Central memory CD4-positive, alpha-beta T cell (primary cell): ENCODE results near the gene HOXC11.

ENCODE experiments used
- DNase-seq: peaks from one replicate; pipeline ENCODE4 v3.0.0; 2022

The HOXC11 gene

DNA sequence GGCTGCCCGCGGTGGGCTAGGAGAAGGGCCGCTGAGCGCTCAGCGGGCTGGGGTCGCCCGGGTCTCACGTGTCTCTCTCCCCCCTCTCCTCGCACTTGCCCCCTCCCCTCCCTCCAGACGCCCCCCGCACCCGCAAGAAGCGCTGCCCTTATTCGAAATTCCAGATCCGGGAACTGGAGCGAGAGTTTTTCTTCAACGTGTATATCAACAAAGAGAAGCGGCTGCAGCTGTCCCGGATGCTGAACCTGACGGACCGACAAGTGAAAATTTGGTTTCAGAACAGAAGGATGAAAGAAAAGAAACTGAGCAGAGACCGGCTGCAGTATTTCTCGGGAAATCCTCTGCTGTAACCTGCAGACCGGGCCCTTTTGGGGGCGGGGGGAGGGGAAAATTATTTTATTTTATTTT lies 2.1 kb downstream of the HOXC11 start:
- no peak for DNase-seq

DNA sequence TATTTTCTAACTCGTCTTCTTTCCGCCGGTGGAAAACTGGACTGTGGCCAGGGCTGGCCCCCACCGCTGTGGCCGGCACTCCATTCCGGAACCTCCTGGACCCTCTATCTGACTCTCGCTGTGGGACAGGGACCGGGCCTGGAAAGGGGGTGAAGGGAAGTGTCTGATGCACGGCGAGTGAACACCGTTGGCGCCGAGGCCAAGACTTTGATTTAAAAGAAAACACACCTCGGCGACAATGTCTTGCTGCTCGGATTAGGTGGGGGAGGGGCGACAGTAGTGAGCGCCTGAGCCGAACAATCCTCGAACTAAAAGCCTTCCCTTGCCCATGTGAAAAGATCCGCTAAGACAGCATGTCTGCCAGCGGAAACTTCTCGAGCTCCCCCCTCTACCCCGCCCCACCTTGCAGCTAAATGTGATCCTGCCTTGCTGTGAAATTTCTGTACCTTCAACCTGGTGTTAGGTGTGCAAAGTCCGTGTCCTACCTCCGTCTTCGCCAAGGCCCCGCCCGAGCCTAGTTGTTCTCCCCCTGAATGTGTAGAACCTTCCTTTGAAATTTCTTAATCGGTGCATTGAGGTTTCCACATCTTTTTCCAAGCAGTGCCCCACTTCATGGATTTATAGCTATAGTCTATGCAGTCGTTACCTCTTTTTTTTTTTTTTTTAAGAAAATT lies 2.7 kb downstream of the HOXC11 start:
- DNase-seq: no peak

DNA sequence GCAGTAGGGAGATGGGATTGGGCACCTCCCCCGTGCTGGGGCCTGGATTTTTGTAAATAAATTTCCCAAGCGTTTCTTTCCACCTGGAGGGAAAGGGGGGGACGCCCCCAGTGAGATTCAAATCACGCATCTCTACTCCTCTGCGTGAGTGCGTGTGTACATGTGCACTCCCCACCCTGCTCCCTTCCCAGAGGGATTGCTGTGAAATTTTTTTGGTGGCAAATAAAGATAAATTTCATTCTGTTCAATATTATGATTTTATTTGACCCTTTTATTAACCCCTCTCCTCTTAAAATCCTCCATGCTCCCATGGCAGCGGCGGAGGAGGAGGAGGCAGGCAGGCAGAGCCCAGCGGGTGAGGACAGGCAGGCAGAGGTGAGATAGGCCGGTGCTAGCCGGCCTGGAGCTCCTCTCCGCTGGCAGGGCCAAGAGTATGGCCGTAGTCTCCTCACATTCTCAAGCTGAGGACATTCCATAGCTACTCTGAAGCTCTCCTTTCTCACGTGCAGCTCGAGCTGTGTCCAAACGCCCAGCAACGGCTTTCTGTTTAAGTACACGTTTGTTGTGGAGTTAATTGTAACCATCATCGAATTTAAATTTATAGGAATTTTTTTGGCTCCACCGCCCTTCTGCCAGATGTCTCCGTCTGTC lies 3.4 kb downstream of the HOXC11 start:
- DNase-seq: no peak

DNA sequence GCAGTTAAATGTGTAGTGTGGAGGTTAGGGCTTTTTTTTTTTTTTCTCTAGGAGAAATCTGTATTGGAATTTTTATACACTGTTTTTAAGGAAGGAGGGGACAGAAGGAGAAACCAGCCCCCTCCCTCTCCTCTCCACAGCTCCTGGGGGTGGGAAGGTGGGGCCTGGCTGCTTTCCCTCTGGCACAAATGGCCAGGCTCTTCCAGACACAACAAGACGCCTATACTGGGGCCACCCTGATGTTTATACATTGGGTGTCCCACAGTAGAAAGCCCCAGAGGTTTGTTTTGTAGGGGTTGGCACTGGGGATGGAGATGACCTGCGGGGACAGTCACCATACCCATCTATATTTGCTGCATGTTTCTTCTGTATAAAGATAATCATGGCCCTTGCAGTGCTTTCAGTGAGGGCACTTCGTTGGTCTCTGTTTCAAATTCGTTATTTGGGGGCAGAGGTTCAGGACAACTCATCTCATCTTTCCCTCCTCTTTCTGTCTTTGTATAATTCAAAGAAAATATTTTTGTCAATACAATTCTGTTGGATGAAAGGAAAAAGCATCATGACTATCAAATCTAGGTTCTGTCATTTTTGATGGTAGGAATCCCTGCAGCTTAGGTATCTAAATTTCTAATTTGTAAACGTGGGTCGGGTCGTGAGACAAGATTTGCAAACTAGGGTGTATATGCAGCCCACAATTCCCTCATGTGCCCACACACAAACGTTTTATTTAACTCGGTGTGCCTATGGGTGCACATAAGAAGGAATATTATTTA lies 4.1 kb downstream of the HOXC11 start:
- no peak for DNase-seq

DNA sequence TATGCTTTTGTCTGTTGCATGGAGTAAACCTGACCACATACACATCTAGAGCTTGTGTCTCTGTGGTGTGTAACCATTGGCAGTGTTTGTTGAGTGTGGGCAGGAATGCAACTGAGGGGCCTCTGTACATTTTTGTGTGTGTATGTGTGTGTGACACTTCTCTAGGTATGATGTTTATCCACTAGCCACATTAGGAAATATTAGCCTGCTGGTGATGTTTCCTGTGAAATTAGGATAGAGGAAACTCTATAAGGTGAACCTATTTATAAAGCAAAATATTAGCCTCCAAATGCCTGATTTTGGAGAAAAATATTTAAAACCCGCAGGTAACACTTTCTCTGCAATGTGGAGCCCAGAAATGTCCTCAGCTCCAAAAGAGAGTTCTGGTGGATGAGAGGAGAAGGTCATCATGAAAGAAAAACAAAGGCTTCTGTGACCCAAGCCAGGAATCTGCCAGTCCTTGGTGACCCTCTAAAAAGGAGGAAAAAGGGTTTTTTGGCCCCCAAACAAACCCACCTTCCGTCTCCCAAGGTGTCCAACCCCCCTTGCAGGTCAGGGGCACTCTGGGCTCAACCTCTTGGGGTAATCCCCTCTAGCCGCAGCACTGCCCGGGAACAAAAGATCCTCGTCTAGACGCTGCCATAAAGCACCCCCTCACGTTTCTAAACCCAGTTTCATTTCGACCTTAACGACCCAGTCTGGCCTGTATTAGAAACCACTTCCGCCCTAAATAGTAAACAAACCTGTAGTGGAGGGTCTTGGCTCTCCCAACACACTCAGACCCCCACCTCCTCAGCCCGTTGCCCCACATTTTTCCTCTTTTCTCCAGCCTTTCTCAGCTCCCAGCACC lies 4.9 kb downstream of the HOXC11 start:
- DNase-seq: no peak

DNA sequence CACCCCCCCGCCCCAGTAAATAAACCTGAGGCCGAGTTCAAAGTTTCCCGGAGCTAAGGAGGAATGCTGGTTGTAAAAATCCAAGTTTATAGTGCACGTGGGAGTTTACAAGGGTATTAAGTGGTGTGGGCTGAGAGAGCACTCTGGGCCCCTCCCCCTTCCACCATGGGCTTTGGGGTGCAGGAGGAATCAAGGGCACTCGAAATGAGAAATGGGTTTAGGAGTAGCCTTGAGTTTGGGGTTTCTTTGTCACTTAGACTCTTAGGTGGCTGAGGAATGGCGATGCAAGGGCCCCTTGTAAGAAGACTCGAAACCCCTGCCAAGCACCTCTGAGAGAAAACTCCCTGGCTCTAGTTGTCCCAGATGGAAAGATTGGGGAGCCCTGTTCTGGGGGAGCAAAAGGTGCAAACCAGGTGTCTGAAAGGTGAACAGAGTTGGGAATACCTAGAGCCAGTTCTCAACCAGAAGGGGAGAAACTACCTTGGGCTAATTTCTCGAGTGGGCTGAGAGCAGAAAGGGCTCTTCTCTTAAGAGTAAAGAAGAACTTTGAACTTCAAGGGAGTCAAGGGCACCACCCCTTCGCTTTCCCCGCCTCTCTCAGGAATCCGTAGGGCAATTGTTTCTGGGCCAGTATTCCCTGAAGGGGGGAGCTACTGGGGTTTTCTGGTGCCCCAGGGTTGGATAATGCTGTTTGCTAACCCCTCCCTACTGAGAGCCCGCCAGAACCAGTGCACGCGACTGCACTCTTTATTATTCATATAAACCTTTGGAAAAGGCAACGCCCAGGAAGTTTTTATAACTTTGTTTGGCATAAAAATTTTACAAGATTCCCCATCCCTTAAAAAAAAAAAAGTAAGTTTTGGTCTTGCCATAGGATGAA lies 5.8 kb downstream of the HOXC11 start:
- no peak for DNase-seq

DNA sequence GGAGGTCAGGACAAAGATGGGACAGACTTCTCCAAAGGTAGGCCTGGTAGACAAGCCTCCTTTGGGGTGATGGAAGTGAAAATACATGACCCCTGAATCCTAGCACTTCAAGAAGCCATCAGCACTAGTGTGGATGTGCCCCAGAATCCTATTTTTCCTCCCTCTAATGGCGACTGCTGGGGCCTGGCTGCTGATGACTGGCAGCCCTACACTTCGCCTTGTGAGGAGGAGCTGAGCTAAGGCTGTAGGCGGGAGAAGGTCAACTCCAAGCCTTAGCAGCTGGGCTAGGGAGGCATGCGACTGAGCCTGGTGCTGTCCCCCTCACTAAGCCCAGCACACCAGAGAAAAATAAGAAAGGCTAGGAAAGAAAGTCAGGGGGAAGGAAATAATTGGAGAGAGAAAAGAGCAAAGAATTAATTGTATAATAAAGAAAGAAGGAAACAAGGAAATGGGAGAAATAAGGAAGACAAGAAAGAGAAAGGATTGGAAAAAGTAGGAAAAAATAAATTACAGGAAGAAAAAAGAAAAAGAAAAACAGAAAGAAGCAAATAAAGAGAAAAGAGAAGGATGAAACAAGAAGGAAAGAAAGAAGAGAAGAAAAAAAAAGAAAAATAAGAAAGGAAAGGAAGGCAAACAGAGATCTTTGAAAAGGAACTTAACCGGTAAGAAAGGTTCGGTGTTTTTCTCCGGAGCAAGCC lies 7.3 kb downstream of the HOXC11 start:
- no peak for DNase-seq

DNA sequence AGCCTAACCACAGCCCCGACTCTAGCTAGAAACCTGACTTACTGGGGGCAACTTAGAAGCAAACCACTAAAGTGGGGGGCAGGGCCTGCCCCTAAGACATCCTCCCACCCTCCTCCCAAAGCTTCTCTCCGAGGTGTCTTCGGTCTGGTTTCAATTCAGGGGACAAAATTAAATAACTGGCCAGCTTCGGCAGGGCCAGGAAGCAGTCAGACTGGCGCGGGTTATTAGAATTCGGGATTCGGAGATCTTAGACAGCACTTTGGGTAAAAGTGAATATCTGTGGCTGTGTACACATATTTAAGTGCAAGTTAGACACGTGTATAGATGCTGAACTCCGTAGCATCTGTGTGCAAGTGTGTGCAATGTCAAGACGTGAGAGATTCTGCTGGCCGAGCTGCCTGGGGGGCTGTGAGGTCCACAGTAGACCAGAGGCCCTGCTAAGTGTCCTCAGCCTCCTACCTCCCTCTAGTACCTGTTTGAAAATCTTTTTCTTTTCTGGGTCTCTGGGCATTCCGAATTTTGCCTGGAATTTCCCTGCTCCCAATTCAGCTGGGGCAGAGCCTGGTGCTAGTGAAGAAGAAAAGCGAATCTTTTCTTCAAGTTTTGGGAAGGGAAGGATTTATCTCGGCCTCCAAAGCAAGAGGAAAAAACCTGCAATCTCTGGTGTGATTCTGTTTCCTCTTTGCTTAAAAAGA lies 8.0 kb downstream of the HOXC11 start:
- DNase-seq: no peak

DNA sequence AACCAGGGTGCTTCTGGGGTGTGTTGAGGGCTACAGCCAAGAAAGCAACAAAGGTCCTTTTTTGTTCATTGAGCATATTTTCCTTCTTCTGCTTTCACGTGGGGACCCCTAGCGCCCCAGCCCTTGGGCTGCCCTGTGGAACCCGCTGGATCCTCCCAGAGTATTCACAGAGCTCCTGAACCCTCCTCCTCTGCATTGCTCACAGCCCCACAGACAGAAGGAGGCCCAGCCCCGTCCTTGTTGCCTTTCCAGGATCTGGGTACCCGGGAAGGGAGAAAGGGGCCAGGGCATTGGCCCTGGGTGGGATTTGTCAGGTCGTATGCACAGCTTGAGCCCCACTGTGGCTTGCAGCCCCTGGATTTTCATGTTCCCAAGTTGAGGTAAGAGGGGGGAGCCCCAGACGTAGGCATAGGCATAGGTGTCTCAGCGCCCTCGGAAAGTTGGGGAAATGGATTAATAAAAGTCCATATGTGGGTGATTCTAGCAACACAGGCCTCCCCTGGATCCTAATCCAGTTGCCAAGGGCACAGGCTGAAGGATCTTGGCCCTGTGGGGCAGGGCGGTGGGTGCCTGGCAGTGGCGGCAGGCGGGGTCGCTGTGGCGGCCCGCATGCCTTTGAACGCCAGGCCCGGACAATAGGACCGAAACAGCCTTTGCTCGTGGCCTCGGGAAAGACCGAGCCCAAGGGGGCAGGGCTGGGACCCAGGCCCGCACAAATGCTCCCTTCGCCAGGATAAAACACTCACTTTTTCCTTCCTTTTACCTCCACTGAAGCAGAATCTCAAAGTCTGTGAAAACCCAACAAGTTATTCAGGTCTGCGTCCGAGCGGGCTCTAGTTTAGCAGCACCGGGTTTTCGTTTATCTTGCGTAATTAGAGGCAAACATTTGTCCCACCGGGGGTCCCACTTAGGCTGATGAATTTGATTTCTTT lies 9.0 kb downstream of the HOXC11 start:
- no peak for DNase-seq

DNA sequence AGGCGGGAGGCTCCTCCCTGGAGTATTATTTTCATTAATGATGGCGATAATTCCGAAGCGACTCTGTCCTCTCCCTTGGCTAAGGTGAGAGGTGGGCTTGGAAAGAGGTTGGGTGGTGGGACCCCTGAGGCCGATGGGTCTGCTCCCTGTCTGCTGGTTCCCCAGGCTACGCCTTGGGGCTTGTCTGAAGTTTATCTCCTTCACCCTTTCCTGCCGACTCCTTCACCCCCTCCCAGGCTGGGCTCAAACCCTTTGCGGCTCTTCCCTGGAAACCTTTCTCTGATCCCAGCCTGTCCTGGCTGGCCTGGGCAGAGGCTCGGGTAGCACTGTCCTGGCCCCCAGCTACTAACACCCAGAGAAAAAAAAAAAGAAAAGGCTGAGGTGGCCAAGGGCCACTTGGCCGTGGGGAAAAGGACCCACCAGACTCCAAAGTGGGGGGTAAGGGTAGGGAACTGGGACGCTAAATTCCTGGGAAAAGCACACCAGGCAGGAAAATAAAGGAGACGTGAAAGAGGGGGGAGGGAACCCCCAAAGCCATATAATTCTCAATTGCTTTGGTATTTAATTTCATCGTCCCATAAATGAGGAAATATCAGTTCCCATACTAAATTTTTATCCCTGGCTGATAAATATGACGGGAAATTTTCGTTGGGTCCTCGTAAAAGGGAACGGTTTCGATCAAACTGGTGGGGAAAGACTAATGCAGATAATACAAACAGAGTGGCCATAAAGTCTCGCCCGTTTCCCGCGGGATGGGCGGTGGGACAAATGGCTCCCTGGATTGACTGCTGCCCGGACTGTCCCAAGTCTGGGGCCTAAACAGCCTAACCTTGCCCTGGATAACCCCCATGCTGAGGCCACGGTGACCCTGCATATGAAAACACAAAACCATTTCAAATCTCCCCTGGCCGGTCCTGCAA lies 10.0 kb downstream of the HOXC11 start:
- no peak for DNase-seq

DNA sequence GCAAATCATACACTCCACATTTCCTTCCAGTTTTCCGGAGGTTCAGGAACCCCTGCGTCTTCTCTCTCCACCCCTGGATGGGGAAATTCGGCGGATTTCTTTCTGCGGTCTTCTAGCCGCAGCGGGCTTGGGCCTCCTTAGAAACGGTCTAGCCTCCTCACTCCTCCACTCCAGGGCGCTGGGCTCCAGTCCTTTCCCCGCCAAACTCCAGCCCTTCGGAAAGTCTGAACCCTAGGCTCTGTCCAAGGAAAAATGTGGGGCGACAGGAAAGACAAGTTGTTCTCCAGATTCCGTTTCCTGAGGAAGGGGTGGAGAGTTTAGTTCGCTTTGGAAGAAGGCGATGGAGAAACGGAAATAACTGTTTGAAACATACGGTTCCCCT lies 10.6 kb downstream of the HOXC11 start:
- no peak for DNase-seq

DNA sequence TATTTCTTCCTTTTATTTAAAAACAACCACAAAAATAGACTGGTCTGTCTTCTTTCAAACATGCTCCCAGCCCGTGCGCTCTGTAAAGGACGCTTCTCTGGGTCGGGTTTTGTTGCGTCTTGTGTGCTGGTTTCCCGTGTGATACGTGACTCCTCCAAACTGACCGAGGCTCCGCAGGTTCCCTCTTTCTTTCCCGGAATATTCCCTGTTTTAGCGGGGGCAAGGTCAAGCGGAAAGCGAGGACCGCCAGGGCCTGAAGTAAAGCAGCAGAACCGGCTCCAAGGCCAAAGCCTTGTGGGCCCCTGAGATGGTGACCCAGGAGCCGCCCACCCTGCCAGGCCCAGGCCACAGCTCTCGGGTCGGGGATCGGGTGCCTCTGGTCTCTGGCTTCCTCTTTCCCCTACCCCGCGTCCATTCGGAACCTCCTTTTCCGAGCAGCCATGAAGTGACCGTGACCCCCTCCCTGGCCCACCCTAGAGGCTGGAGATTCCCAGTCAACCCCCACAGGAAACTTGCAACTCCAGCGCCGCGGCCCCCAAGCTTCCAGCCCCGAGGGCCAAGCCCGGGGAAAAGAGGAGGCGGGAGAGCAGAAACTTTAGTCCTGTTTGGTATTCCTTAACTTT lies 11.1 kb downstream of the HOXC11 start:
- no peak for DNase-seq

DNA sequence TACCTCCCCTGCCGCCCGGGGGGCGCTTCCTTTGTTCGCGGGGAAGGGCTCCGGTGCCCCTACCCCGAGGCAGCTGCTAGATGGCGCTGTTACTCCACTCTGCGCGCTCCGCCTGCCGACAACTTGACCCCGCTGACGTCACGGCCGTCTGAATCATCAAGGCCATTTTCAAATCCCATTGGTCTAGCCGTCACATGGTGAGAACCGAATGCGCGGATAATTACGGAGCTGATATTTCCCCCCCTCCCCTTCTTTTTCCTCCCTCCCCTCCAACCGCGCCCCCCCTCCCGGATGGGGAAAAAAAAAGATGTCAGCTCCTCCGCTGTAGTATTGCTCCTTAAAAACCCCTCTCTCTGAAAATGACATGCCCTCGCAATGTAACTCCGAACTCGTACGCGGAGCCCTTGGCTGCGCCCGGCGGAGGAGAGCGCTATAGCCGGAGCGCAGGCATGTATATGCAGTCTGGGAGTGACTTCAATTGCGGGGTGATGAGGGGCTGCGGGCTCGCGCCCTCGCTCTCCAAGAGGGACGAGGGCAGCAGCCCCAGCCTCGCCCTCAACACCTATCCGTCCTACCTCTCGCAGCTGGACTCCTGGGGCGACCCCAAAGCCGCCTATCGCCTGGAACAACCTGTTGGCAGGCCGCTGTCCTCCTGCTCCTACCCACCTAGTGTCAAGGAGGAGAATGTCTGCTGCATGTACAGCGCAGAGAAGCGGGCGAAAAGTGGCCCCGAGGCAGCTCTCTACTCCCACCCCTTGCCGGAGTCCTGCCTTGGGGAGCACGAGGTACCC lies 12.2 kb downstream of the HOXC11 start, which contains the start of gene HOXC10:
HOXC10 (plus strand) TSS at position 246 of the 791 bp plus-strand sequence; CDS start at position 360, 114 bp downstream.
- DNase-seq: peak; percentile 34

DNA sequence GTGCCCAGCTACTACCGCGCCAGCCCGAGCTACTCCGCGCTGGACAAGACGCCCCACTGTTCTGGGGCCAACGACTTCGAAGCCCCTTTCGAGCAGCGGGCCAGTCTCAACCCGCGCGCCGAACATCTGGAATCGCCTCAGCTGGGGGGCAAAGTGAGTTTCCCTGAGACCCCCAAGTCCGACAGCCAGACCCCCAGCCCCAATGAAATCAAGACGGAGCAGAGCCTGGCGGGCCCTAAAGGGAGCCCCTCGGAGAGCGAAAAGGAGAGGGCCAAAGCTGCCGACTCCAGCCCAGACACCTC lies 12.7 kb downstream of the HOXC11 start:
- DNase-seq: no peak

DNA sequence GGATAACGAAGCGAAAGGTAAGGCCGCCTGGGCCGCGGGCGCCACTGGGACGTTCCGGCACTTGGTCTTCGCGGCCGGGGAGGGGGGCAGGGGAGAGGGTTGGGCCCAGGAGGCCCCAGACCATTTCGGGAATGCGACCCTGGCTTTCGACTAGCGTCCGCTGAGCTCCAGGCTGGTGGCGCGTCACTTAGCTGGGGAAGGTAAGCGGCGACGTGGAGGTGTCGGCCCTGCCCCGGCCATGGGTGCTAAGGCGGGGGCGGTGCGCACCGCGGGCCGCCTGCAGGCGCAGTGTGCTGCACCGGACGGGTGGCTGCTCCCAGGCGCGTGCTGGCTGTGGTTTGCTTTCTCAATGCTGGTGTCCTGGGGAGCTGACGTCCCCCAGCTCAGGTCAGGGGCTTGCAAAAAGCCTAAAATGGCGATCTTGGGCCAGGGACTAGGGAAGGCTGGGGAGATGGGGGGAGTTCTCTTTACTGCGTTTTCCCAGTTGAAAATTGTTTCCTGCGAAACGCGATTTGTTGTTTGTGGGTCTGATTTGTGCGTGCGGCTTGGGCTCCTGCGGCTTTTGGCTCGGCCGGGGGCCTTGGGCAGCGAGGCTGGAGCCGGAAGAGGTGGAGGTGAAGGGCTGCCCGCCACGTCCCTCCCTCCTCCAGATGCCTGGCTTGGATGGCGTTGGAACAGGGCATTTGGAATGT lies 13.2 kb downstream of the HOXC11 start:
- DNase-seq: no peak

DNA sequence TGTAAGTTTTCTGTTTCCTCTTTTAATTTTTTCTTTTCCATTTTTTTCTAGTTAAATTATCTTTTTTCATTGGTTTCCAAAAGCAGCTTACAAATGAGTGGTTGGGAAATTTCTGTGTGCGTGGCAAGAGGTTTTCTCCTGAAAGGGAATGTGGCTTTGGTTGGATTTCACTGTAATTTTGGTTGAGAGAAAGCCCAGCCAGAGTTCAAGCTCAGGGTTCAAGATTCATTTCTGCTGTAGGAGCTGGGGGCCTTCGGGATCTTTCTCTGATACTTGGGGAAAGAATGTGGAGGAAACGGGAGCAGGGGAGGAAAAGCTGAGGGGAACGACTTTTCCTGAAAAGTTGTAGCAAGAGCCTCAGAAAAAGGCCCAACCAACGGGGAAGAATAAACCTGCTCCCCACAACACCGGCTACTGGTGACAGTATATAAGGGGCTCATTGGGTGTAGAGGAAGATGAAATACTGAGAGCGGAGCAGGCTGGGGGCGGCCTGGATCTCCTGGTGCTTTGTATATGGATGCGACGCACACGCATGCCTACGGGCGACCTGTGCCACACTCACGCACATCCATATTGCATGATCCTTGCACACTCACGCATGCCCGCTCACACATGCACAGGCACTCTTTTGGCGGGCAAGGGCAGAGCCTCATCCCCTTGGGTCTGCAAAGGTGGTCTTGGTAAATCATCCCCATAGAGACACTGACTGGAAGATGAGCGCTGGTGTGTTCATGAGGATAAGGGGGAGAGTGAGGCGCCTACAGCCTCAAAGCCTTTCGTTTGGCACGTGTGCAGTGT lies 14.0 kb downstream of the HOXC11 start:
- no peak for DNase-seq
